Measurements from ENCODE around the gene TYMS. TPM values are rescaled to one million over a fixed set of nuclear protein-coding genes. Genes with fewer than 3 reads are reported as not detected.

The TYMS gene
- total and polyA plus RNA-seq, 9 of the 15 experiments (the other 6 are each of a cell fraction or from before 2014, with no cell fraction given), result 69.1 to 409 (median 175) TPM

DNA sequence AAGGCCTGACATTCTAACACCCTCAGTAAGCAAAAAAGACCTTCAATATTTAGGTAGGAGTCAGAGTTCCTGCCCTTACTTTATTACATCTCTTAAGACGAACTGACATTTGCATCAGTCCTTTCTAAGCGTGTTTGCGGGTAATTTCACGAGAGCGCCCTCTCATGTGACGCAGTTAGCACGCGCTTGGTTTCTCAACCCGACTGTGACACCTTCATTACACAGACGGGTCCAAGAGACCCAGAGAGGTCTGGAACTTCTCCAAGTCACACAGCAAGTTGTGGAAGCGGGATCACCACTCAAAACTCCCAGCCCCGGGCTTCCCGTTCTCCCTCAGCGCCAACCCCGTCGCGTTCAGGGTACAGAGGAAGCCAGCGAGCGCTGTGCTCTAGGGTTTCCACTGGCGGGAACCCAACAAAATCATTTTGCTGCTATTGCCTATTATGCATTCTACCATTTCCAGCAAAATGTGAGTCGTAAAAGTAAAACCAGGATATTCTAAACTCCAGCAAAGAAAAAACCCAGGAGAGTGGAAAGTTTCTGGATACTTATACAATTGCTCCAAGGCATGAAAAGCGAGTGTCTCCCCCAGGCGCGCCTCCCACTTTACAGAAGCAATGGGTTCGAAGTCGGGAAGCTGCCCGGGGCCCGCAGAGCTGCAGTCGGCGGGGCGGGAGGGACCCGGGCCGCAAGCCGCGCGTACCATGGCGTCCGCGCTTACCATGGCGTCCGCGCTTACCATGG is 54.4 kb downstream of the TYMS start (continued):
- TF ChIP-seq, protein P1, sequence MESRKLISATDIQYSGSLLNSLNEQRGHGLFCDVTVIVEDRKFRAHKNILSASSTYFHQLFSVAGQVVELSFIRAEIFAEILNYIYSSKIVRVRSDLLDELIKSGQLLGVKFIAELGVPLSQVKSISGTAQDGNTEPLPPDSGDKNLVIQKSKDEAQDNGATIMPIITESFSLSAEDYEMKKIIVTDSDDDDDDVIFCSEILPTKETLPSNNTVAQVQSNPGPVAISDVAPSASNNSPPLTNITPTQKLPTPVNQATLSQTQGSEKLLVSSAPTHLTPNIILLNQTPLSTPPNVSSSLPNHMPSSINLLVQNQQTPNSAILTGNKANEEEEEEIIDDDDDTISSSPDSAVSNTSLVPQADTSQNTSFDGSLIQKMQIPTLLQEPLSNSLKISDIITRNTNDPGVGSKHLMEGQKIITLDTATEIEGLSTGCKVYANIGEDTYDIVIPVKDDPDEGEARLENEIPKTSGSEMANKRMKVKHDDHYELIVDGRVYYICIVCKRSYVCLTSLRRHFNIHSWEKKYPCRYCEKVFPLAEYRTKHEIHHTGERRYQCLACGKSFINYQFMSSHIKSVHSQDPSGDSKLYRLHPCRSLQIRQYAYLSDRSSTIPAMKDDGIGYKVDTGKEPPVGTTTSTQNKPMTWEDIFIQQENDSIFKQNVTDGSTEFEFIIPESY (CRISPR knock-in tag; IDR thresholded peaks at IDR 0.05), result peak; percentile 12; the same call in 1 of the 2 replicates
- TF ChIP-seq TCF7 (IDR thresholded peaks at IDR 0.05; ENCODE audit: borderline replicate concordance) (0 out of 2 replicates have a peak, but pooled peaks have one; percentile 1), TAF7 (tag; IDR thresholded peaks at IDR 0.05) (peak; percentile 19; the same call in 1 of the 2 replicates), SMAD2 (IDR thresholded peaks at IDR 0.05; ENCODE audit: low read depth, low read length) (no peak), CXXC5 (CRISPR knock-in tag; IDR thresholded peaks at IDR 0.05) (peak; percentile 69), E2F3 (CRISPR knock-in tag; IDR thresholded peaks at IDR 0.05) (no peak), RAD21 (CRISPR knock-in tag; conservative IDR thresholded peaks at IDR 0.05 in 1 of 2, IDR thresholded peaks at IDR 0.05 in 1 of 2) (peak in 1 of 2 experiments; percentile 6; a peak in 1 of 4 replicates), SRSF3 (IDR thresholded peaks at IDR 0.05; ENCODE audit: insufficient read depth, low read length) (0 out of 2 replicates have a peak, but pooled peaks have one; percentile 0), CEBPB (tag; IDR thresholded peaks at IDR 0.05) (peak; percentile 81), RBM17 (IDR thresholded peaks at IDR 0.05; ENCODE audit: borderline replicate concordance, low read depth, low read length) (no peak), POLR2A (conservative IDR thresholded peaks at IDR 0.05) (peak; percentile 74), SMARCA4 (IDR thresholded peaks at IDR 0.05) (0 out of 2 replicates have a peak, but pooled peaks have one; percentile 31), TBL1XR1 (IDR thresholded peaks at IDR 0.05; ENCODE audit: low read length in 2 of 2) (0 out of 4 replicates have a peak, but pooled peaks of 1 of the 2 experiments have one; percentile 6)
- TF ChIP-seq, protein P2, sequence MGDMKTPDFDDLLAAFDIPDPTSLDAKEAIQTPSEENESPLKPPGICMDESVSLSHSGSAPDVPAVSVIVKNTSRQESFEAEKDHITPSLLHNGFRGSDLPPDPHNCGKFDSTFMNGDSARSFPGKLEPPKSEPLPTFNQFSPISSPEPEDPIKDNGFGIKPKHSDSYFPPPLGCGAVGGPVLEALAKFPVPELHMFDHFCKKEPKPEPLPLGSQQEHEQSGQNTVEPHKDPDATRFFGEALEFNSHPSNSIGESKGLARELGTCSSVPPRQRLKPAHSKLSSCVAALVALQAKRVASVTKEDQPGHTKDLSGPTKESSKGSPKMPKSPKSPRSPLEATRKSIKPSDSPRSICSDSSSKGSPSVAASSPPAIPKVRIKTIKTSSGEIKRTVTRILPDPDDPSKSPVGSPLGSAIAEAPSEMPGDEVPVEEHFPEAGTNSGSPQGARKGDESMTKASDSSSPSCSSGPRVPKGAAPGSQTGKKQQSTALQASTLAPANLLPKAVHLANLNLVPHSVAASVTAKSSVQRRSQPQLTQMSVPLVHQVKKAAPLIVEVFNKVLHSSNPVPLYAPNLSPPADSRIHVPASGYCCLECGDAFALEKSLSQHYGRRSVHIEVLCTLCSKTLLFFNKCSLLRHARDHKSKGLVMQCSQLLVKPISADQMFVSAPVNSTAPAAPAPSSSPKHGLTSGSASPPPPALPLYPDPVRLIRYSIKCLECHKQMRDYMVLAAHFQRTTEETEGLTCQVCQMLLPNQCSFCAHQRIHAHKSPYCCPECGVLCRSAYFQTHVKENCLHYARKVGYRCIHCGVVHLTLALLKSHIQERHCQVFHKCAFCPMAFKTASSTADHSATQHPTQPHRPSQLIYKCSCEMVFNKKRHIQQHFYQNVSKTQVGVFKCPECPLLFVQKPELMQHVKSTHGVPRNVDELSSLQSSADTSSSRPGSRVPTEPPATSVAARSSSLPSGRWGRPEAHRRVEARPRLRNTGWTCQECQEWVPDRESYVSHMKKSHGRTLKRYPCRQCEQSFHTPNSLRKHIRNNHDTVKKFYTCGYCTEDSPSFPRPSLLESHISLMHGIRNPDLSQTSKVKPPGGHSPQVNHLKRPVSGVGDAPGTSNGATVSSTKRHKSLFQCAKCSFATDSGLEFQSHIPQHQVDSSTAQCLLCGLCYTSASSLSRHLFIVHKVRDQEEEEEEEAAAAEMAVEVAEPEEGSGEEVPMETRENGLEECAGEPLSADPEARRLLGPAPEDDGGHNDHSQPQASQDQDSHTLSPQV (IDR thresholded peaks at IDR 0.05), result peak; percentile 68
- TF ChIP-seq, protein P3, sequence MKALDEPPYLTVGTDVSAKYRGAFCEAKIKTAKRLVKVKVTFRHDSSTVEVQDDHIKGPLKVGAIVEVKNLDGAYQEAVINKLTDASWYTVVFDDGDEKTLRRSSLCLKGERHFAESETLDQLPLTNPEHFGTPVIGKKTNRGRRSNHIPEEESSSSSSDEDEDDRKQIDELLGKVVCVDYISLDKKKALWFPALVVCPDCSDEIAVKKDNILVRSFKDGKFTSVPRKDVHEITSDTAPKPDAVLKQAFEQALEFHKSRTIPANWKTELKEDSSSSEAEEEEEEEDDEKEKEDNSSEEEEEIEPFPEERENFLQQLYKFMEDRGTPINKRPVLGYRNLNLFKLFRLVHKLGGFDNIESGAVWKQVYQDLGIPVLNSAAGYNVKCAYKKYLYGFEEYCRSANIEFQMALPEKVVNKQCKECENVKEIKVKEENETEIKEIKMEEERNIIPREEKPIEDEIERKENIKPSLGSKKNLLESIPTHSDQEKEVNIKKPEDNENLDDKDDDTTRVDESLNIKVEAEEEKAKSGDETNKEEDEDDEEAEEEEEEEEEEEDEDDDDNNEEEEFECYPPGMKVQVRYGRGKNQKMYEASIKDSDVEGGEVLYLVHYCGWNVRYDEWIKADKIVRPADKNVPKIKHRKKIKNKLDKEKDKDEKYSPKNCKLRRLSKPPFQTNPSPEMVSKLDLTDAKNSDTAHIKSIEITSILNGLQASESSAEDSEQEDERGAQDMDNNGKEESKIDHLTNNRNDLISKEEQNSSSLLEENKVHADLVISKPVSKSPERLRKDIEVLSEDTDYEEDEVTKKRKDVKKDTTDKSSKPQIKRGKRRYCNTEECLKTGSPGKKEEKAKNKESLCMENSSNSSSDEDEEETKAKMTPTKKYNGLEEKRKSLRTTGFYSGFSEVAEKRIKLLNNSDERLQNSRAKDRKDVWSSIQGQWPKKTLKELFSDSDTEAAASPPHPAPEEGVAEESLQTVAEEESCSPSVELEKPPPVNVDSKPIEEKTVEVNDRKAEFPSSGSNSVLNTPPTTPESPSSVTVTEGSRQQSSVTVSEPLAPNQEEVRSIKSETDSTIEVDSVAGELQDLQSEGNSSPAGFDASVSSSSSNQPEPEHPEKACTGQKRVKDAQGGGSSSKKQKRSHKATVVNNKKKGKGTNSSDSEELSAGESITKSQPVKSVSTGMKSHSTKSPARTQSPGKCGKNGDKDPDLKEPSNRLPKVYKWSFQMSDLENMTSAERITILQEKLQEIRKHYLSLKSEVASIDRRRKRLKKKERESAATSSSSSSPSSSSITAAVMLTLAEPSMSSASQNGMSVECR (CRISPR knock-in tag; IDR thresholded peaks at IDR 0.05), result no peak
- TF ChIP-seq, protein P4, sequence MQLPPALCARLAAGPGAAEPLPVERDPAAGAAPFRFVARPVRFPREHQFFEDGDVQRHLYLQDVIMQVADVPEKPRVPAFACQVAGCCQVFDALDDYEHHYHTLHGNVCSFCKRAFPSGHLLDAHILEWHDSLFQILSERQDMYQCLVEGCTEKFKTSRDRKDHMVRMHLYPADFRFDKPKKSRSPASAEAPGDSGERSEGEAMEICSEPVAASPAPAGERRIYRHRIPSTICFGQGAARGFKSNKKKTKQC (CRISPR knock-in tag; IDR thresholded peaks at IDR 0.05), result no peak
